Measurements from ENCODE around the gene RFNG. TPM values are rescaled to one million over a fixed set of nuclear protein-coding genes. Genes with fewer than 3 reads are reported as not detected.

RFNG gene
- total RNA-seq, 1 donor from 2014 or later, result 40.2 TPM

- H3K9ac ChIP-seq (ENCODE audit: low read length), result no peak overlapping the region
- TF ChIP-seq CTCF (IDR thresholded peaks at IDR 0.05; ENCODE audit: insufficient read depth, low read depth, low read length) (no peak), EZH2 (IDR thresholded peaks at IDR 0.05; ENCODE audit: insufficient read depth, low read length) (no peak)
- no peak overlapping the region for H3K27ac Mint-ChIP-seq (ENCODE audit: unreplicated experiment)
- H3K9me3 ChIP-seq (ENCODE audit: insufficient read depth, low read depth, low read length), result no peaks in the 10 kb centered on the region
- H3K27me3 Mint-ChIP-seq (ENCODE audit: low read depth, unreplicated experiment), result no peaks in the 10 kb centered on the region
- H3K4me1 Mint-ChIP-seq (ENCODE audit: low read depth, unreplicated experiment), result no peaks in the 10 kb centered on the region
- H3K4me1 ChIP-seq (ENCODE audit: insufficient read depth, low read length), result no peaks in the 10 kb centered on the region
- H4K20me1 ChIP-seq (ENCODE audit: insufficient read depth, low read length), result peaks cover 64% of the 10 kb centered on the region
- no peak overlapping the region for H3K4me3 ChIP-seq (ENCODE audit: insufficient read depth, low read depth, low read length)
- no peak overlapping the region for H3K4me2 ChIP-seq (ENCODE audit: low read length)
- H3K27me3 ChIP-seq (ENCODE audit: insufficient read depth, low read length), result no peaks in the 10 kb centered on the region
- FAIRE-seq, result no peak
- no peak overlapping the region for H3K27ac ChIP-seq (ENCODE audit: low read depth, low read length)
- DNase-seq (ENCODE audit: low read depth), result no peak
- no peak overlapping the region for H2AFZ ChIP-seq (ENCODE audit: low read depth, low read length)
- H3K36me3 Mint-ChIP-seq (ENCODE audit: low read depth, unreplicated experiment), result peaks cover 2% of the 10 kb centered on the region
- H3K9me3 Mint-ChIP-seq (ENCODE audit: unreplicated experiment), result no peaks in the 10 kb centered on the region
- no peak overlapping the region for H3K4me3 Mint-ChIP-seq (ENCODE audit: unreplicated experiment)
- no peaks in the 10 kb centered on the region for H3K36me3 ChIP-seq (ENCODE audit: insufficient read depth, low read length)
- no peaks in the 10 kb centered on the region for H3K79me2 ChIP-seq (ENCODE audit: insufficient read depth, low read length)
Measured at GRCh38 chr17:82081546-82081945, 29.9 kb upstream of the RFNG start.

DNA sequence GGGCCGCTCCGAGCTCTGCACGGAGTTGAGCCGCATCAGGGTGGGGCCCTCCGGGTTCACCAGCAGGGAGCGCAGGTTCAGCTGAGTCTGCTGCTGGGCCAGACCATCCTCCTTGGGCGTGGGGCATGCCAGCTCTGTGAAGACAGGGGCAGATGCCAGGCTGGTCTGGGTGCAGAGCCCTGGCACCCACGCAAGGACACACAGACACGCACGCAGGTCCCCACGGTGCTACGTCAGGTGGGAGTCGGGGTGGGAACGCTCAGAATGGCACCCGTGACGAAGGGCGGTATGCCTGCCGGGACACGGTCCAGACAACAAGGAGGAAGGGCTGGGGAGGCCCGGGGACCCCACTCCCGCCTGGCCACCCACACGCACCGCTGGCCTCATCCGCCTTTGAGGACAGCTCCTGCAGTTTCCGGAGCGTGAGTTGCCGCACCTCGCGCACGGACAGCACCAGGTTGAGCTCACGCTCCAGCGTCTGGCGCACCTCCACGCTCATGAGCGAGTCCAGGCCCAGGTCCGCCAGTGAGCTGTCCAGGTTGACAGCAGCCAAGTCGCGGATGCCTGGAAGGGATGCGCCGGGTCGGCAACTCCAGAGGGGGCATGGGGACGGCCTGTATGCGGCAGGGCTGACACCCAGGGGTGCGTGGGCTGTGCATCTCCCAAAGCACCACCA is 29.3 kb upstream of the RFNG start:
- H3K27me3 ChIP-seq (ENCODE audit: insufficient read depth, low read length), result no peaks in the 10 kb centered on the region
- H3K27me3 Mint-ChIP-seq (ENCODE audit: low read depth, unreplicated experiment), result no peaks in the 10 kb centered on the region
- no peak overlapping the region for H2AFZ ChIP-seq (ENCODE audit: low read depth, low read length)
- H3K27ac Mint-ChIP-seq (ENCODE audit: unreplicated experiment), result no peak overlapping the region
- FAIRE-seq (no peak), DNase-seq (ENCODE audit: low read depth) (no peak)
- no peaks in the 10 kb centered on the region for H3K4me1 ChIP-seq (ENCODE audit: insufficient read depth, low read length)
- no peaks in the 10 kb centered on the region for H3K9me3 ChIP-seq (ENCODE audit: insufficient read depth, low read depth, low read length)
- H3K36me3 ChIP-seq (ENCODE audit: insufficient read depth, low read length), result no peaks in the 10 kb centered on the region
- H3K79me2 ChIP-seq (ENCODE audit: insufficient read depth, low read length), result no peaks in the 10 kb centered on the region
- peaks cover 58% of the 10 kb centered on the region for H4K20me1 ChIP-seq (ENCODE audit: insufficient read depth, low read length)
- H3K4me2 ChIP-seq (ENCODE audit: low read length), result no peak overlapping the region
- H3K4me1 Mint-ChIP-seq (ENCODE audit: low read depth, unreplicated experiment), result no peaks in the 10 kb centered on the region
- no peaks in the 10 kb centered on the region for H3K9me3 Mint-ChIP-seq (ENCODE audit: unreplicated experiment)
- H3K4me3 Mint-ChIP-seq (ENCODE audit: unreplicated experiment), result no peak overlapping the region
- no peak overlapping the region for H3K27ac ChIP-seq (ENCODE audit: low read depth, low read length)
- peaks cover 2% of the 10 kb centered on the region for H3K36me3 Mint-ChIP-seq (ENCODE audit: low read depth, unreplicated experiment)
- no peak overlapping the region for H3K9ac ChIP-seq (ENCODE audit: low read length)
- no peak for TF ChIP-seq EZH2 (IDR thresholded peaks at IDR 0.05; ENCODE audit: insufficient read depth, low read length)
- TF ChIP-seq CTCF (IDR thresholded peaks at IDR 0.05; ENCODE audit: insufficient read depth, low read depth, low read length), result no peak
- H3K4me3 ChIP-seq (ENCODE audit: insufficient read depth, low read depth, low read length), result no peak overlapping the region

DNA sequence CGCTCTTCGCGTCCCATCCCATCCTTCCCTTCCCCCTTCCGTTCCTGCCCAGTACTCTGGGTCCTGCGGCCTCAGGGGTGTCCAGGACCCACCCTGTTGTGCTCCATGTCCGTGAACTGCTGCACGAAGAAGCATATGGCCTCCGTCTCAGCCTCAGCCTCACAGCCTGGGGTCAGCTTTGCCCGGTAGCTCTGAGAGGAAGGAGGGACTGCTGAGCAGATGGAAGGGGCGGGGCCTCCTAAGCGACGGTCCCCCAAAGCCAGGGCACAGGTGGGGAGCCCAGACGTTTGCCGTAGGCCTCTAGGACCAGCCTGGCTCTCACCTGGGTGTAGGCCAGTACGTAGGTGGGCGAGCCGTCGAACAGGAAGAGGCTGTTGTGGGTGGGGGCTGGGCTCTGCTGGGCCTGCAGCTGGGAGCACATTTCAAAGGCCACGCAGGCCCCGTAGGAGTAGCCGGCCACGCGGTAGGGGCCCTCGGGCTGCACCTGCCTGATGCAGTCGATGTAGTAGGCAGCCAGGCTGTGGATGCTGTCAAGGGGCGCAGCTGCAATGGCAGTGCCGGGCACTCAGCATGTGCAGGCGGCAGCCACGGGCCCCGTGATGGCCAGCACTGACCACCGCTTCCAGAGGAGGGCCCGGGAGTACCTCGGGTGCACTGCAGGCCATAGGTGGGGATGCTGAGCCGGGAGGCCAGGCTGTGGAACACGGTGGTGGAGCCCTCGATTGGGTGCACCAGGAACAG is 28.6 kb upstream of the RFNG start:
- H3K4me1 Mint-ChIP-seq (ENCODE audit: low read depth, unreplicated experiment), result no peaks in the 10 kb centered on the region
- H3K4me3 ChIP-seq (ENCODE audit: insufficient read depth, low read depth, low read length), result no peak overlapping the region
- H3K27ac Mint-ChIP-seq (ENCODE audit: unreplicated experiment), result no peak overlapping the region
- H4K20me1 ChIP-seq (ENCODE audit: insufficient read depth, low read length), result peaks cover 52% of the 10 kb centered on the region
- no peak overlapping the region for H3K9ac ChIP-seq (ENCODE audit: low read length)
- no peaks in the 10 kb centered on the region for H3K27me3 ChIP-seq (ENCODE audit: insufficient read depth, low read length)
- no peaks in the 10 kb centered on the region for H3K79me2 ChIP-seq (ENCODE audit: insufficient read depth, low read length)
- no peaks in the 10 kb centered on the region for H3K9me3 Mint-ChIP-seq (ENCODE audit: unreplicated experiment)
- no peaks in the 10 kb centered on the region for H3K4me1 ChIP-seq (ENCODE audit: insufficient read depth, low read length)
- DNase-seq (ENCODE audit: low read depth) (no peak), FAIRE-seq (no peak)
- H3K27ac ChIP-seq (ENCODE audit: low read depth, low read length), result no peak overlapping the region
- no peak overlapping the region for H3K4me3 Mint-ChIP-seq (ENCODE audit: unreplicated experiment)
- H3K9me3 ChIP-seq (ENCODE audit: insufficient read depth, low read depth, low read length), result no peaks in the 10 kb centered on the region
- no peak overlapping the region for H3K4me2 ChIP-seq (ENCODE audit: low read length)
- H3K27me3 Mint-ChIP-seq (ENCODE audit: low read depth, unreplicated experiment), result no peaks in the 10 kb centered on the region
- no peak overlapping the region for H2AFZ ChIP-seq (ENCODE audit: low read depth, low read length)
- TF ChIP-seq CTCF (IDR thresholded peaks at IDR 0.05; ENCODE audit: insufficient read depth, low read depth, low read length) (no peak), EZH2 (IDR thresholded peaks at IDR 0.05; ENCODE audit: insufficient read depth, low read length) (no peak)
- peaks cover 2% of the 10 kb centered on the region for H3K36me3 Mint-ChIP-seq (ENCODE audit: low read depth, unreplicated experiment)
- H3K36me3 ChIP-seq (ENCODE audit: insufficient read depth, low read length), result no peaks in the 10 kb centered on the region
